ENCODE results near the gene SLC7A4.

DNA sequence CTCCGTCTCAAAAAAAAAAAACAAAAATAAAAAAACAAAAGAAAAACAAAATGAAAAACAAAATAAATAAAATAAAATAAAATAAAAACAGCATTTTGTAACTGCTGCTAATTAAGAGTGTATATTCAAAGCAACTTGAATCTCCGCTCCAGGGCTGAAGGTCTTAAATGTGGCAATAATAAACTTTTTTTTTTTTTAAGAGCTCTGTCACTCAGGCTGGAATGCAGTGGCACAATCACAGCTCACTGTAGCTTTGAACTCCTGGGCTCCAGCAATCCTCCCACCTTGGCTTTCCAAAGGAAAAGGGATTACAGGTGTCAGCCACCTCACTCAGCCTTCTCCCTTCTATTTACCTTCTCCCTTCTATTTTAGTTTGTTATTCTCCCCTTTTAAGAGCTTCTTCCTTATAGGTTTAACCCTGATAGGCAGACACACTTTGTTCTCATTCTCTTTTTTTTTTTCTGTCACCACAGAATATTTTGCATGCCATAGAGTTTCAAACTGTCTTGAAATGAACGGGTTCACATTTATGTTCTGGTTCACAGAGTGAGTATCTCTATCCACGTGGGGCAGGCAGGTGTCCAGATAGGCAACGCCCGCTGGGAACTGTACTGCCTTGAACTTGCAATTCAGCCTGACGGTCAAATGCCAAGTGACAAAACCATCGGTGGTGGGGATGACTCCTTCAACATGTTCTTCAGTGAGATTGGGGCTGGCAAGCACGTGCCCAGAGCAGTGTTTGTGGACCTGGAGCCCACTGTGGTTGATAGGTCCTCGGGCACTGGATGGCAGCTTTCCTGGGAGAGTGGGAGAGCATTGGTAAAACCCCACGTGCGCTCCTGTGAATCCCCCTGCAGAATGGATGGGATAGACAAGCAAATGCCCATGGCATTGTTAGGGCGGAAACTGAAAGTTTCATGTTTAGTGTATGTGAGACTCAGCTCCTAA, 32.8 kb upstream of the SLC7A4 start:
- no peak for TF ChIP-seq CTCF (IDR thresholded peaks at IDR 0.05; ENCODE audit: poor library complexity, severe bottlenecking)
- no peak for TF ChIP-seq POLR2AphosphoS5 (IDR thresholded peaks at IDR 0.05)
- no peak for TF ChIP-seq SMC3 (conservative IDR thresholded peaks at IDR 0.05; ENCODE audit: poor library complexity)
- TF ChIP-seq REST (IDR thresholded peaks at IDR 0.05; ENCODE audit: borderline replicate concordance) = no peak
- TF ChIP-seq EP300 (conservative IDR thresholded peaks at IDR 0.05; ENCODE audit: poor library complexity, severe bottlenecking) = no peak
- no peak for TF ChIP-seq EZH2 (IDR thresholded peaks at IDR 0.05; ENCODE audit: borderline replicate concordance, insufficient read depth, low read length, poor library complexity, severe bottlenecking)
- no peak for TF ChIP-seq TAF1 (IDR thresholded peaks at IDR 0.05; ENCODE audit: low read depth)
- TF ChIP-seq RAD21 (conservative IDR thresholded peaks at IDR 0.05) = no peak
- no peak for TF ChIP-seq MXI1 (conservative IDR thresholded peaks at IDR 0.05; ENCODE audit: poor library complexity, severe bottlenecking)
